ENCODE data around the gene HBEGF. TPM values are rescaled to one million over a fixed set of nuclear protein-coding genes. Genes with fewer than 3 reads are reported as not detected.
"Not testable (repeated sequence)": the region's sequence is repeated elsewhere in the genome, so short reads cannot be mapped to it uniquely, and the experiment has no call there.

Gene HBEGF
- total RNA-seq, 1 donor from 2014 or later: 3.6 TPM

DNA sequence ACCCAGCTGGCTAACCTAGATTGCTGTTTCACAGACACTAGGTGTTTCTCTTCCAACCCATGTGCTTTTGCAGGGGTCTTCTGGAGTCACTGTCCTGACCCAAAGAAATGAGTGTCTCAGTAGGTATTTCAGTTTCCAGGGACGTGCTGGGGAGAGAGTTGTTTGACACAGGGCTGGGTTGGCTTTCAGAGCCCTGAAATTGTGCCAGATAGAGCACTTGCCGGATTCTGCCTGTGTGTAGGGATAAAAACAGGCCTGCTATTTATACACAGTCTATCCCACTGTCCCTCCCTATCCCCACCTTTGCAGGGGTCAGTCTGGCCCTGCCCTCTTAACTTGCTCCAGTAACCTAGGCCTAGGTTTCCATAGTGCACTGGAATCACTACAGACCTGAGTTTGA is 957 bp upstream of the HBEGF start:
- no peaks in the 10 kb centered on the region for H3K9me3 Mint-ChIP-seq (ENCODE audit: unreplicated experiment)
- DNase-seq (ENCODE audit: extremely low spot score, unreplicated experiment): no peak
- no peak overlapping the region for H3K27ac Mint-ChIP-seq (ENCODE audit: unreplicated experiment)
- peaks cover 14% of the 10 kb centered on the region for H3K4me1 Mint-ChIP-seq (ENCODE audit: unreplicated experiment)
- no peaks in the 10 kb centered on the region for H3K27me3 Mint-ChIP-seq (ENCODE audit: unreplicated experiment)
- TF ChIP-seq, protein P1, sequence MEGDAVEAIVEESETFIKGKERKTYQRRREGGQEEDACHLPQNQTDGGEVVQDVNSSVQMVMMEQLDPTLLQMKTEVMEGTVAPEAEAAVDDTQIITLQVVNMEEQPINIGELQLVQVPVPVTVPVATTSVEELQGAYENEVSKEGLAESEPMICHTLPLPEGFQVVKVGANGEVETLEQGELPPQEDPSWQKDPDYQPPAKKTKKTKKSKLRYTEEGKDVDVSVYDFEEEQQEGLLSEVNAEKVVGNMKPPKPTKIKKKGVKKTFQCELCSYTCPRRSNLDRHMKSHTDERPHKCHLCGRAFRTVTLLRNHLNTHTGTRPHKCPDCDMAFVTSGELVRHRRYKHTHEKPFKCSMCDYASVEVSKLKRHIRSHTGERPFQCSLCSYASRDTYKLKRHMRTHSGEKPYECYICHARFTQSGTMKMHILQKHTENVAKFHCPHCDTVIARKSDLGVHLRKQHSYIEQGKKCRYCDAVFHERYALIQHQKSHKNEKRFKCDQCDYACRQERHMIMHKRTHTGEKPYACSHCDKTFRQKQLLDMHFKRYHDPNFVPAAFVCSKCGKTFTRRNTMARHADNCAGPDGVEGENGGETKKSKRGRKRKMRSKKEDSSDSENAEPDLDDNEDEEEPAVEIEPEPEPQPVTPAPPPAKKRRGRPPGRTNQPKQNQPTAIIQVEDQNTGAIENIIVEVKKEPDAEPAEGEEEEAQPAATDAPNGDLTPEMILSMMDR (IDR thresholded peaks at IDR 0.05): no peak
- H3K4me3 Mint-ChIP-seq (ENCODE audit: unreplicated experiment): peak overlapping the region; percentile 32
- no peaks in the 10 kb centered on the region for H3K36me3 Mint-ChIP-seq (ENCODE audit: unreplicated experiment)

DNA sequence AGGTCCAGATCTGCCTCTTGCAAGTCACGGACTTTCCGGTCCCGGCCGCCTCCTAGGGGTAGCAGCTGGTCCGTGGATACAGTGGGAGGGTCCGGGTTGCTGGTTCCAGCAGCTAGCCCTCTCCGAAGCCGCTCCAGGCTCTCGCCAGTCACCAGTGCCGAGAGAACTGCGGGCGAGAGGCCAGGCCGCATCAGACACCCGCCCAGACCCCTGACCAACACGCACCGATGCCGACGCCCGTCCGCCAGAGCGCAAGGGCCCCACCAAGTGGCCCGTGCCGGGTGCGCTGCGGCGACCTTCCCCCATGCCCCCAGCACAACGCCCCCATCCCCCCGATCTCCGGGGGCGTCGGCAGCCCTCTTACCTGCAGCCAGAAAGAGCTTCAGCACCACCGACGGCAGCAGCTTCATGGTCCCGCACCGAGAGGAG is 470 bp downstream of the HBEGF start:
- Mint-ChIP-seq H3K36me3 (ENCODE audit: unreplicated experiment) (no peaks in the 10 kb centered on the region), H3K4me1 (ENCODE audit: unreplicated experiment) (peaks cover 12% of the 10 kb centered on the region), H3K27ac (ENCODE audit: unreplicated experiment) (peak overlapping the region; percentile 42), H3K9me3 (ENCODE audit: unreplicated experiment) (no peaks in the 10 kb centered on the region), H3K27me3 (ENCODE audit: unreplicated experiment) (no peaks in the 10 kb centered on the region), H3K4me3 (ENCODE audit: unreplicated experiment) (peak overlapping the region; percentile 83)
- peak; percentile 87 for DNase-seq (ENCODE audit: extremely low spot score, unreplicated experiment)
- TF ChIP-seq, protein P1 (IDR thresholded peaks at IDR 0.05): peak; percentile 54

DNA sequence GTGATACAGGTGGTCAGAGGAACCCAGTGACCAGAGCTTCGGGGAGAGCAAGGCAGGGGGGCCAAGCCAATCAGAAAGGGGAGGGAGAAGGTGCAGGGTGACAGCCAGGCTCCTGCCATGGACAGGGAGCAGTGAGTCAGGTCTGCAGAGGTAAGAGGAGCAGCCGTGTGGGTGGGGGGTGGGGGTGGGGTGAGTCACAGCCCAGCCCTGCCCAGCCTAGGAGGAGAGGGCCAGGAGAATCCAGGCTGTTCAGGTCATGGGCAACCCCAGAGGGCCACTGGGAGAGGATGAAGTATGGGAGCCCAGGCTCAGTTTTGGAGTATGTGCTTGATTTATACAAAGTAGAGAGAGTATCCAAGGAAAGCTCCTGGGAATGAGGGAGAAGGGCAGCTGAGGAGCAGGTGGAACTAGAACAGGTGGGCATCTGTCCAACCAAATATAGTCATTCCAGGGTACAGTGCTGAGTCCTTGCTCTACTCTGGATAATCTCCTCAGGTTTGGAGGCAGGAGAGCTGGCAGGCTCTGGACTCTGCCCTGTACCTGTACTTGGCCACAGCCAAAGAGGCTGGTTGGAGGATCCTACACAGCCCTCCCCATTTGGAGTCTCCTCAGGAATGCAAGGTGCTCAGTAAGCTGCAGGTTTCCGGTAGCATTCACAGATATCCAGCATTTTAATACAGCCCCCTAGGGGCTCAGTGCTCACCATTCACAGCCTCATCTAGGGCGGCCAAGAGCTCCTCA is 1.6 kb downstream of the HBEGF start:
- no peaks in the 10 kb centered on the region for H3K9me3 Mint-ChIP-seq (ENCODE audit: unreplicated experiment)
- no peak overlapping the region for H3K4me3 Mint-ChIP-seq (ENCODE audit: unreplicated experiment)
- H3K36me3 Mint-ChIP-seq (ENCODE audit: unreplicated experiment): no peaks in the 10 kb centered on the region
- H3K27ac Mint-ChIP-seq (ENCODE audit: unreplicated experiment): no peak overlapping the region
- H3K27me3 Mint-ChIP-seq (ENCODE audit: unreplicated experiment): no peaks in the 10 kb centered on the region
- DNase-seq (ENCODE audit: extremely low spot score, unreplicated experiment): no peak
- TF ChIP-seq, protein P1 (IDR thresholded peaks at IDR 0.05): no peak
- H3K4me1 Mint-ChIP-seq (ENCODE audit: unreplicated experiment): peaks cover 12% of the 10 kb centered on the region

DNA sequence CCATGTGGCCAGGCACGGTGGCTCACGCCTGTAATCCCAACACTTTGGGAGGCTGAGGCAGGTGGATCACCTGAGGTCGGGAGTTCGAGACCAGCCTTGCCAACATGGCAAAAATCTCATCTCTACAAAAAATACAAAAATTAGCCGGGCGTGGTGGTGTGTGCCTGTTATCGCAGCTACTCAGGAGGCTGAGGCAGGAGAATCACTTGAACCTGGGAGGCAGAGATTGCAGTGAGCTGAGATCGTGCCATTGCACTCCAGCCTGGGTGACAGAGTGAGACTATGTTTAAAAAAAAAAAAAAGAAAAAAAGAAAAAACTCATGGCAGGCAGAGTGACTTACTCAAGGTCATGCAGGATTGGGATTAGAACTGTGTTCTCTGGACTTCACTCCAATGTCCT is 2.6 kb downstream of the HBEGF start:
- DNase-seq (ENCODE audit: extremely low spot score, unreplicated experiment); H3K27me3 Mint-ChIP-seq (ENCODE audit: unreplicated experiment); H3K9me3 Mint-ChIP-seq (ENCODE audit: unreplicated experiment); H3K36me3 Mint-ChIP-seq (ENCODE audit: unreplicated experiment); H3K27ac Mint-ChIP-seq (ENCODE audit: unreplicated experiment); H3K4me3 Mint-ChIP-seq (ENCODE audit: unreplicated experiment): not testable (repeated sequence)
- peaks cover 12% of the 10 kb centered on the region for H3K4me1 Mint-ChIP-seq (ENCODE audit: unreplicated experiment)

DNA sequence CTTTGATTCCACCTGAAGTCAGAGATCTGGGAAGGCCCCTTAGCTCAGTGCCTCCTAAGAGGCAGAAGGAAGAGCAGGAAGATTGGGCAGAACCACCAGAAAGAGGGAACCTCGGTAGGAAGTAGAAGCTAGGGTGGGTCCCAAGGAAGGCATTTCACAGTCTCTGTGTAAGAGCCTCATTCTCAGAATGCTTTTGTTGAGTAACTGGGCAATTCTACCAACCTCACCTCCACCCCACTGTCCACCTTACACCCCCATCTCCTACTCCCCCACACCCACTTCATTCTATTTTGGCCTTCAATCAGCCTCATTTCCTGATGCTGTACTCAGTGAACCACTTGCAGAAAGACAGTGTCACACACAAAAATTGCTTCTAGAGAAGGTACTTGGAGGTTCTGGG is 3.5 kb downstream of the HBEGF start:
- no peaks in the 10 kb centered on the region for H3K27me3 Mint-ChIP-seq (ENCODE audit: unreplicated experiment)
- no peak for DNase-seq (ENCODE audit: extremely low spot score, unreplicated experiment)
- H3K36me3 Mint-ChIP-seq (ENCODE audit: unreplicated experiment): no peaks in the 10 kb centered on the region
- TF ChIP-seq, protein P1 (IDR thresholded peaks at IDR 0.05): no peak
- no peak overlapping the region for H3K4me3 Mint-ChIP-seq (ENCODE audit: unreplicated experiment)
- no peak overlapping the region for H3K27ac Mint-ChIP-seq (ENCODE audit: unreplicated experiment)
- H3K4me1 Mint-ChIP-seq (ENCODE audit: unreplicated experiment): peaks cover 12% of the 10 kb centered on the region
- no peaks in the 10 kb centered on the region for H3K9me3 Mint-ChIP-seq (ENCODE audit: unreplicated experiment)
